Esophagus squamous epithelium (tissue), 4 donors: ENCODE results near the gene CDK5RAP2.

Experiments
- CTCF ChIP-seq, 6 experiments: fragments of 450-650 bp in 4 of 6; fragments of 200-600 bp in 2 of 6; sonication (generic) in 2 of 6; IDR thresholded peaks; one replicate each; pipeline ENCODE4 v1.5.1; 2016 to 2019; ENCODE audit warnings: antibody characterized with exemption in 6 of 6, mild to moderate bottlenecking in 4 of 6, moderate library complexity in 4 of 6
- POLR2A ChIP-seq, 4 donors: fragments of 450-650 bp; IDR thresholded peaks; one replicate each; pipeline ENCODE4 v1.6.1; 2017; ENCODE audit warnings: antibody characterized with exemption in 4 of 4, mild to moderate bottlenecking in 4 of 4, moderate library complexity in 3 of 4

GRCh38 chr9:120475341-120475740 lies 104.6 kb downstream of the CDK5RAP2 start:
- TF ChIP-seq CTCF (IDR thresholded peaks at IDR 0.05): no peak
- no peak for TF ChIP-seq POLR2A (IDR thresholded peaks at IDR 0.05)
